ENCODE results near the gene WBP1L.

Gene WBP1L

GRCh38 chr10:102743078-102743587, 615 bp upstream of the WBP1L start:
- DNase-seq (ENCODE audit: extremely low read depth, low read depth), result no peak
- no peak overlapping the region for H3K4me3 ChIP-seq (replicated peaks; ENCODE audit: low read depth, low read length)
- TF ChIP-seq, protein P1, sequence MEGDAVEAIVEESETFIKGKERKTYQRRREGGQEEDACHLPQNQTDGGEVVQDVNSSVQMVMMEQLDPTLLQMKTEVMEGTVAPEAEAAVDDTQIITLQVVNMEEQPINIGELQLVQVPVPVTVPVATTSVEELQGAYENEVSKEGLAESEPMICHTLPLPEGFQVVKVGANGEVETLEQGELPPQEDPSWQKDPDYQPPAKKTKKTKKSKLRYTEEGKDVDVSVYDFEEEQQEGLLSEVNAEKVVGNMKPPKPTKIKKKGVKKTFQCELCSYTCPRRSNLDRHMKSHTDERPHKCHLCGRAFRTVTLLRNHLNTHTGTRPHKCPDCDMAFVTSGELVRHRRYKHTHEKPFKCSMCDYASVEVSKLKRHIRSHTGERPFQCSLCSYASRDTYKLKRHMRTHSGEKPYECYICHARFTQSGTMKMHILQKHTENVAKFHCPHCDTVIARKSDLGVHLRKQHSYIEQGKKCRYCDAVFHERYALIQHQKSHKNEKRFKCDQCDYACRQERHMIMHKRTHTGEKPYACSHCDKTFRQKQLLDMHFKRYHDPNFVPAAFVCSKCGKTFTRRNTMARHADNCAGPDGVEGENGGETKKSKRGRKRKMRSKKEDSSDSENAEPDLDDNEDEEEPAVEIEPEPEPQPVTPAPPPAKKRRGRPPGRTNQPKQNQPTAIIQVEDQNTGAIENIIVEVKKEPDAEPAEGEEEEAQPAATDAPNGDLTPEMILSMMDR (IDR thresholded peaks at IDR 0.05; ENCODE audit: low read depth, low read length, missing control alignments), result no peak

DNA sequence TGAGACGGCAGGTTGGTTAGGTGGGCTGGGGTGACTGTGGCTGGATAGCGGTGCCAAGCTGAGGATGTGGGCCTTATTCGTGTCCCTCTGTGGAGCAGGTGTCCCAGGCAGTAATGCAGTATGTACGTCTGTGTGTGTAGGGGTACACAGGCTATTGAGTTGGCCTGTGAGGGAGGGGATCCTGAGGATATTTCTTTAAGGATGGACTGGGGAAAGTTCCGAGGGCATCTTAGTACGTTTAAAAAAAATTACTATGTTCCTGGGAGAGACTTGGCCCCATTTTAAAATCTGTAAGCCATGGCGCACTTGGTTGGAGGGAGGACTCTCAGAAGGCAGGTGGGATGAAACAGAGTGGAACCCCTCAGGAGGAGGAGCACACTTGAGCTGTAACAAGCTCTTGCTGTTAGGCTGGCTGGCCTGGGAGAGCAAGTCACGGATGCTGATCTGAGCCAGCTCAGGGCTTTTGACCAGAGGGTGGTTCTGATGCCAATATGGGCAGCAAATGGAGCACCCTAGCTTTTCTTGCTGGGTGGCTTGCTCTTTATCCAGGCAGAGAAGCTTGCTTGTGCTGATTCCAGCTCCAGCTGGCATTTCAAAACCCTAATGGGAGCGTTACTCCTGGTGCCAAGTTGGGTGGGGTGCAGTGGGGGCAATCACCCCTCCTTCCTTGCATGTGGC, 765 bp downstream of the WBP1L start:
- peak overlapping the region; percentile 71 for H3K4me3 ChIP-seq (replicated peaks; ENCODE audit: low read depth, low read length)
- no peak for DNase-seq (ENCODE audit: extremely low read depth, low read depth)
- TF ChIP-seq, protein P1 (IDR thresholded peaks at IDR 0.05; ENCODE audit: low read depth, low read length, missing control alignments), result no peak

- TF ChIP-seq, protein P1 (IDR thresholded peaks at IDR 0.05; ENCODE audit: low read depth, low read length, missing control alignments), result no peak
- H3K4me3 ChIP-seq (replicated peaks; ENCODE audit: low read depth, low read length), result peak overlapping the region; percentile 71
- no peak for DNase-seq (ENCODE audit: extremely low read depth, low read depth)
Observed at GRCh38 chr10:102745157-102745556, 1.4 kb downstream of the WBP1L start.

GRCh38 chr10:102752266-102752930, 8.7 kb downstream of the WBP1L start:
- no peak overlapping the region for H3K4me3 ChIP-seq (replicated peaks; ENCODE audit: low read depth, low read length)
- DNase-seq (ENCODE audit: extremely low read depth, low read depth), result no peak
- TF ChIP-seq, protein P1 (IDR thresholded peaks at IDR 0.05; ENCODE audit: low read depth, low read length, missing control alignments), result no peak

DNA sequence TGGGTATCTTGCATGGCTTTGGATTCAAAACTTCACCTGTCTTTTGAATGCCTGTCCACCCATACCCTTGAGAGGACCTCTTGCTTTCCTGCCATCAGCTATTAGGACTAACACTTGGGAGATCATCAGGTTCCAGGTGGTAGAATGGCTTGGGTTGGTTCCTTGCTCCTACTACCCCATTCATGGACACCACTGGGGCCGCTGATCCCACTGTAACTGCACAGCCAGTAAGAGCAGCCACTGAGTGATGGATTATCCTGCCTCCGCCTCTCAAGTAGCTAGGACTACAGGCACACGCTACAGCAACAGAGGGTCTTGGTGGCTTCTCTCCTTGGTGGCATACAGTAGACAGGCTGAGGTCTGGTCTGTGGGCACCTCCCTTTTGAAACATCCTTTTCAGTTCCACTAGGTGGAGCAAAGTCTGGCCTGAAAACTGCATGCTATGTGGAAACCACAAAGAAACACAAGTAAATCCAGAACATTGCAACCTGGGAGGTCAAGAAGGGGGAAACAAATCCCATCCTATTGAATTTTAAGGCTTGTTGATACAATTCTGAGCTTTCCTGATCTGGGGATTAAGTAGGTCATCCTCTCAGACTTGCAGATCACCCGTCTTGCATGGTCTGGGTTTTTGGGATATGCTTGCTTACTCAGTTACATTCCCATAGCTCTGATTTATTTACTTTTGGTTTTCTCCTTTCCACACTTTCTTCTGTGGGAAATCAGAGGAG, 9.4 kb downstream of the WBP1L start:
- no peak for DNase-seq (ENCODE audit: extremely low read depth, low read depth)
- TF ChIP-seq, protein P1 (IDR thresholded peaks at IDR 0.05; ENCODE audit: low read depth, low read length, missing control alignments), result peak; percentile 64
- no peak overlapping the region for H3K4me3 ChIP-seq (replicated peaks; ENCODE audit: low read depth, low read length)

- TF ChIP-seq, protein P1 (IDR thresholded peaks at IDR 0.05; ENCODE audit: low read depth, low read length, missing control alignments), result no peak
- no peak for DNase-seq (ENCODE audit: extremely low read depth, low read depth)
- no peak overlapping the region for H3K4me3 ChIP-seq (replicated peaks; ENCODE audit: low read depth, low read length)
Observed at GRCh38 chr10:102753718-102754117, 10.0 kb downstream of the WBP1L start.

Measured in HFF-Myc (cell line).